Measurements from ENCODE around the gene MTHFR.

- TF ChIP-seq ATF3 (IDR thresholded peaks at IDR 0.05), result no peak
- no peak for TF ChIP-seq ZBTB33 (IDR thresholded peaks at IDR 0.05)
- no peak for TF ChIP-seq REST (IDR thresholded peaks at IDR 0.05)
- TF ChIP-seq CTCF (IDR thresholded peaks at IDR 0.05; ENCODE audit: low read depth, low read length, missing input control), result no peak
- no peak for TF ChIP-seq MAX (IDR thresholded peaks at IDR 0.05)
- no peak for TF ChIP-seq RAD21 (IDR thresholded peaks at IDR 0.05)
- no peak for TF ChIP-seq HNF4G (IDR thresholded peaks at IDR 0.05)
- no peak for TF ChIP-seq YY1 (IDR thresholded peaks at IDR 0.05)
- TF ChIP-seq SP1 (IDR thresholded peaks at IDR 0.05), result no peak
- TF ChIP-seq RXRA (IDR thresholded peaks at IDR 0.05), result no peak
- TF ChIP-seq GABPA (IDR thresholded peaks at IDR 0.05 in 1 of 2, conservative IDR thresholded peaks at IDR 0.05 in 1 of 2), result no peak
- no peak for TF ChIP-seq TAF1 (conservative IDR thresholded peaks at IDR 0.05)
- TF ChIP-seq JUND (IDR thresholded peaks at IDR 0.05), result no peak
- no peak for TF ChIP-seq FOXA1 (IDR thresholded peaks at IDR 0.05)
These were observed 55.8 kb downstream of the MTHFR start for GRCh38 chr1:11749996-11750395.

Measured in liver (tissue), 3 donors.